Activated CD8-positive, alpha-beta memory T cell treated with anti-CD3 and anti-CD28 coated beads, Interleukin-2, amount 50 U/mL, for 48 hours (primary cell): ENCODE results near the gene MARCHF9.

Experiments used
- DNase-seq: peaks from one replicate; pipeline ENCODE4 v3.0.0-alpha.2; 2020

MARCHF9 gene

GRCh38 chr12:57724936-57725740 lies 29.8 kb upstream of the MARCHF9 start:
- no peak for DNase-seq

- DNase-seq = no peak
These were observed 29.1 kb upstream of the MARCHF9 start for GRCh38 chr12:57725851-57726150.

GRCh38 chr12:57726151-57726883 lies 28.6 kb upstream of the MARCHF9 start:
- peak; percentile 61 for DNase-seq

GRCh38 chr12:57726884-57727757 lies 27.8 kb upstream of the MARCHF9 start:
- DNase-seq = no peak

GRCh38 chr12:57727758-57728395 lies 27.0 kb upstream of the MARCHF9 start:
- DNase-seq = peak; percentile 33

GRCh38 chr12:57729321-57729844 lies 25.5 kb upstream of the MARCHF9 start:
- peak; percentile 33 for DNase-seq

- no peak for DNase-seq
These were observed 24.4 kb upstream of the MARCHF9 start for GRCh38 chr12:57730336-57731067.

- DNase-seq = no peak
These were observed 23.4 kb upstream of the MARCHF9 start for GRCh38 chr12:57731411-57732080.

GRCh38 chr12:57732270-57732669 lies 22.6 kb upstream of the MARCHF9 start:
- DNase-seq = no peak

- no peak for DNase-seq
These were observed 21.9 kb upstream of the MARCHF9 start for GRCh38 chr12:57732726-57733593.

GRCh38 chr12:57733928-57734327 lies 21.0 kb upstream of the MARCHF9 start:
- DNase-seq = no peak

- DNase-seq = no peak
These were observed 20.3 kb upstream of the MARCHF9 start for GRCh38 chr12:57734591-57734990.

- no peak for DNase-seq
These were observed 19.6 kb upstream of the MARCHF9 start for GRCh38 chr12:57735198-57735855.

- DNase-seq = no peak
These were observed 18.8 kb upstream of the MARCHF9 start for GRCh38 chr12:57735952-57736740.

GRCh38 chr12:57736741-57737466 lies 18.0 kb upstream of the MARCHF9 start:
- DNase-seq = no peak

- DNase-seq = no peak
These were observed 17.1 kb upstream of the MARCHF9 start for GRCh38 chr12:57737467-57738460.

- no peak for DNase-seq
These were observed 16.2 kb upstream of the MARCHF9 start, which contains the start of gene AGAP2 for GRCh38 chr12:57738661-57739237. Gene AGAP2 (minus strand): TSS chr12:57738742. CDS start chr12:57738246, 496 bp downstream.
